HL-60 (cell line): ENCODE results near the gene S100A13.
"Not testable (repeated sequence)": the region's sequence is repeated elsewhere in the genome, so short reads cannot be mapped to it uniquely, and the experiment has no call there.

Experiments used
- CTCF ChIP-seq: IDR thresholded peaks from one replicate; pipeline ENCODE4 v1.5.1; 2011; ENCODE audit warnings: low read length, control low read depth, inconsistent platforms; ENCODE audit not compliant: insufficient read depth
- GABPA ChIP-seq: IDR thresholded peaks from 2 replicates; pipeline ENCODE4 v1.6.1; 2012; ENCODE audit warnings: low read depth
- POLR2AphosphoS5 ChIP-seq: IDR thresholded peaks from 2 replicates; pipeline ENCODE4 v1.6.1; 2012; ENCODE audit warnings: low read depth
- SPI1 ChIP-seq: IDR thresholded peaks from 2 replicates; pipeline ENCODE4 v1.6.1; 2012; ENCODE audit warnings: low read depth, mild to moderate bottlenecking, borderline replicate concordance
- TF ChIP-seq, protein P1 (sequence below): IDR thresholded peaks from 2 replicates; pipeline ENCODE4 v1.6.1; 2012; ENCODE audit warnings: low read depth; ENCODE audit not compliant: insufficient replicate concordance

DNA sequence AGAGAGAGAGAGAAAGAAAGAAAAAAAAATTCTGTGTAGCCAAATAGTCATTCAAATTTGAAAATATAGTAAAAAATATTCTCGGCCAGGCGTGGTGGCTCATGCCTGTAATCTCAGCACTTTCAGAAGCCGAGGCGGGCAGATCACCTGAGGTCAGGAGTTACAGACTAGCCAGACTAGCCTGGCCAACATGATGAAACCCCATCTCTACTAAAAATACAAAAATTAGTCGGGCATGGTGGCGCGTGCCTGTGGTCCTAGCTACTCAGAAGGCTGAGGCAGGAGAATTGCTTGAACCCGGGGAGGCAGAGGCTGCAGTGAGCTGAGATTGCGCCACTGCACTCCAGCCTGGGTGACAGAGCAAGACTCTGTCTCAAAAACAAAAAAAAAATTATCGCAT lies 39.3 kb downstream of the S100A13 start:
- TF ChIP-seq CTCF, SPI1, POLR2AphosphoS5, GABPA: not testable (repeated sequence)
- TF ChIP-seq, protein P1, sequence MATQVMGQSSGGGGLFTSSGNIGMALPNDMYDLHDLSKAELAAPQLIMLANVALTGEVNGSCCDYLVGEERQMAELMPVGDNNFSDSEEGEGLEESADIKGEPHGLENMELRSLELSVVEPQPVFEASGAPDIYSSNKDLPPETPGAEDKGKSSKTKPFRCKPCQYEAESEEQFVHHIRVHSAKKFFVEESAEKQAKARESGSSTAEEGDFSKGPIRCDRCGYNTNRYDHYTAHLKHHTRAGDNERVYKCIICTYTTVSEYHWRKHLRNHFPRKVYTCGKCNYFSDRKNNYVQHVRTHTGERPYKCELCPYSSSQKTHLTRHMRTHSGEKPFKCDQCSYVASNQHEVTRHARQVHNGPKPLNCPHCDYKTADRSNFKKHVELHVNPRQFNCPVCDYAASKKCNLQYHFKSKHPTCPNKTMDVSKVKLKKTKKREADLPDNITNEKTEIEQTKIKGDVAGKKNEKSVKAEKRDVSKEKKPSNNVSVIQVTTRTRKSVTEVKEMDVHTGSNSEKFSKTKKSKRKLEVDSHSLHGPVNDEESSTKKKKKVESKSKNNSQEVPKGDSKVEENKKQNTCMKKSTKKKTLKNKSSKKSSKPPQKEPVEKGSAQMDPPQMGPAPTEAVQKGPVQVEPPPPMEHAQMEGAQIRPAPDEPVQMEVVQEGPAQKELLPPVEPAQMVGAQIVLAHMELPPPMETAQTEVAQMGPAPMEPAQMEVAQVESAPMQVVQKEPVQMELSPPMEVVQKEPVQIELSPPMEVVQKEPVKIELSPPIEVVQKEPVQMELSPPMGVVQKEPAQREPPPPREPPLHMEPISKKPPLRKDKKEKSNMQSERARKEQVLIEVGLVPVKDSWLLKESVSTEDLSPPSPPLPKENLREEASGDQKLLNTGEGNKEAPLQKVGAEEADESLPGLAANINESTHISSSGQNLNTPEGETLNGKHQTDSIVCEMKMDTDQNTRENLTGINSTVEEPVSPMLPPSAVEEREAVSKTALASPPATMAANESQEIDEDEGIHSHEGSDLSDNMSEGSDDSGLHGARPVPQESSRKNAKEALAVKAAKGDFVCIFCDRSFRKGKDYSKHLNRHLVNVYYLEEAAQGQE: not testable (repeated sequence)
